Testis (tissue), 2 donors: ENCODE results near the gene PTPN13.

Experiments
- POLR2A ChIP-seq: fragments of 450-650 bp; IDR thresholded peaks from one replicate; pipeline ENCODE4 v1.6.1; 2017; ENCODE audit warnings: antibody characterized with exemption, mild to moderate bottlenecking, moderate library complexity
- TF ChIP-seq, protein P1 (sequence below), 3 experiments: fragments of 450-650 bp in 2 of 3; fragments of 200-600 bp in 1 of 3; sonication (generic) in 1 of 3; IDR thresholded peaks; one replicate each; pipeline ENCODE4 v1.5.1; 2016 to 2019; ENCODE audit warnings: antibody characterized with exemption in 3 of 3, mild to moderate bottlenecking in 2 of 3, moderate library complexity in 1 of 3

DNA sequence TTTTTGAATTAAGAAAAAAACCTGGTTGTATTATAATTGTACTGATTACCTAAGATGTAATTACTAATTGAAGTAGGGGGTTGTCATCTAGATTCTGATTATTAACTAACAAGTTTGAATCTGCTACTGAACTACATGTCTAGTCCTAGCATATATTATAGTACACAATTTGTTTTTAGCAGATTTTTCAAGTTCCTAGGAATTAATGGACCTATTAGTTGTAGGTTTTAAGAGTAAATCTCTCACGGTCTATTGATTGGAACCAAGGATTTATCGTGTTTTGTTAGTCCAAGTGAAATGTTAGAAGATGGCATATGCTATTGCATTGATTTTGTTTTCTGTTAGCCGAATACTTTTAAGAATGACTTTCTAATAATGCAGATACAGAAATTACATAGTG lies 20.8 kb downstream of the PTPN13 start:
- TF ChIP-seq POLR2A: no peak
- TF ChIP-seq, protein P1, sequence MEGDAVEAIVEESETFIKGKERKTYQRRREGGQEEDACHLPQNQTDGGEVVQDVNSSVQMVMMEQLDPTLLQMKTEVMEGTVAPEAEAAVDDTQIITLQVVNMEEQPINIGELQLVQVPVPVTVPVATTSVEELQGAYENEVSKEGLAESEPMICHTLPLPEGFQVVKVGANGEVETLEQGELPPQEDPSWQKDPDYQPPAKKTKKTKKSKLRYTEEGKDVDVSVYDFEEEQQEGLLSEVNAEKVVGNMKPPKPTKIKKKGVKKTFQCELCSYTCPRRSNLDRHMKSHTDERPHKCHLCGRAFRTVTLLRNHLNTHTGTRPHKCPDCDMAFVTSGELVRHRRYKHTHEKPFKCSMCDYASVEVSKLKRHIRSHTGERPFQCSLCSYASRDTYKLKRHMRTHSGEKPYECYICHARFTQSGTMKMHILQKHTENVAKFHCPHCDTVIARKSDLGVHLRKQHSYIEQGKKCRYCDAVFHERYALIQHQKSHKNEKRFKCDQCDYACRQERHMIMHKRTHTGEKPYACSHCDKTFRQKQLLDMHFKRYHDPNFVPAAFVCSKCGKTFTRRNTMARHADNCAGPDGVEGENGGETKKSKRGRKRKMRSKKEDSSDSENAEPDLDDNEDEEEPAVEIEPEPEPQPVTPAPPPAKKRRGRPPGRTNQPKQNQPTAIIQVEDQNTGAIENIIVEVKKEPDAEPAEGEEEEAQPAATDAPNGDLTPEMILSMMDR (IDR thresholded peaks at IDR 0.05): no peak
